ENCODE measurements around the gene THUMPD1. TPM values are rescaled to one million over a fixed set of nuclear protein-coding genes. Genes with fewer than 3 reads are reported as not detected.
"Not testable (repeated sequence)": the region's sequence is repeated elsewhere in the genome, so short reads cannot be mapped to it uniquely, and the experiment has no call there.

THUMPD1 gene
- total and polyA plus RNA-seq, 2 experiments from 2014 or later, result 44.6 to 93.0 TPM

DNA sequence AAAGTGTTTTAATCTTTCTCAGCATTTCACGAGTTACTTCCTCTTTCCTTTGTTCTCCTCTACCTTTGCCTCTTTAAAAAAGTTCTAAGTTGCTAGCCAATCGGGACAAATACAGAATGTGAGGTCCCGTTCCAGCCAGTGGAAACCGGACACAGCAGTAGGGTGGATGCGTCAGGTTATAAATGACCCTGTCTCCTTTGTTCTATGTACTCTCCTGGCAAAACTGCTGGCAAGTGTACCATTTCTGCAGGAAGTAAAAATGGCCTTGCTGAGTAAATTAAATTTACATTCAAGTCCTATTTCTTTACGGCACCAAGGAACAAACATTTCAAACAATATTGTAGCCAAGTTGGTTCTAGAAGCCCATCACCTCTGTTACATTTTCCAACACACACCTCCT lies 47.5 kb downstream of the THUMPD1 start:
- H3K9me3 Mint-ChIP-seq; H3K27ac Mint-ChIP-seq; DNase-seq (ENCODE audit: low spot score); H3K36me3 ChIP-seq (ENCODE audit: insufficient read depth); H3K4me3 ChIP-seq; H2AFZ ChIP-seq; H3K36me3 Mint-ChIP-seq (ENCODE audit: low read depth); H3K27me3 Mint-ChIP-seq (ENCODE audit: insufficient read depth, low read depth, poor library complexity); H3K4me1 Mint-ChIP-seq; H3K27ac ChIP-seq (ENCODE audit: low read depth); H3K9me2 ChIP-seq (ENCODE audit: insufficient read depth); H3K4me1 ChIP-seq (ENCODE audit: insufficient read depth); H3K79me2 ChIP-seq (replicated peaks; ENCODE audit: insufficient read depth); H3F3A ChIP-seq (replicated peaks; ENCODE audit: low read depth); H3K27me3 ChIP-seq (ENCODE audit: insufficient read depth); ATAC-seq; H3K4me2 ChIP-seq; H3K4me3 Mint-ChIP-seq; H4K20me1 ChIP-seq (replicated peaks; ENCODE audit: insufficient read depth): not testable (repeated sequence)

DNA sequence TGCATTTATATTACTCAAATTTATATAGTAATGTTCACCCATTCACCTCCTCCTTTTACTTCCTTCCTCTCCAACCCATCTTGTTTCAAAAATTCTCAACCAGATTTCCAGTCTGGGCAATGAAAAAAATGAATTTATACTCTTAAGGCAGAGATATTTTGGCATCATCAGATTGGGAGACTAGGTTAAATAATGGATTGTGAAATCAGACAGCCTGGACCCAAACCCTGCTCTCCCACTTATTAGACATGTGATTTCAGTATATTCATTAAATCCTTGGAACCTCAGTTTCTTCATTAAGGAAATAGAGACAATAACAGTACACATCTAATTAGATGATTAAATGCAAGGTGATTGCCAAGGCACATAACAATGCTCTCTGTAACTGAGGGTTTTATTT lies 52.0 kb downstream of the THUMPD1 start:
- DNase-seq (ENCODE audit: low spot score) (no peak), ATAC-seq (no peak)
- 0 out of 2 replicates have a peak, but pooled peaks cover 7% of the 10 kb centered on the region for H3K36me3 ChIP-seq (ENCODE audit: insufficient read depth)
- no peaks in the 10 kb centered on the region for H4K20me1 ChIP-seq (replicated peaks; ENCODE audit: insufficient read depth)
- H3F3A ChIP-seq (replicated peaks; ENCODE audit: low read depth), result no peaks in the 10 kb centered on the region
- Mint-ChIP-seq H3K9me3 (peaks cover 9% of the 10 kb centered on the region; the same call in 2 of the 3 replicates), H3K27me3 (ENCODE audit: insufficient read depth, low read depth, poor library complexity) (peaks cover 3% of the 10 kb centered on the region), H3K4me1 (0 out of 3 replicates have a peak, but pooled peaks cover 3% of the 10 kb centered on the region), H3K27ac (no peak overlapping the region), H3K36me3 (ENCODE audit: low read depth) (peaks cover 4% of the 10 kb centered on the region; the same call in 1 of the 3 replicates), H3K4me3 (no peak overlapping the region)
- H2AFZ ChIP-seq, result no peak overlapping the region
- no peak overlapping the region for H3K4me2 ChIP-seq
- no peaks in the 10 kb centered on the region for H3K27me3 ChIP-seq (ENCODE audit: insufficient read depth)
- no peaks in the 10 kb centered on the region for H3K9me2 ChIP-seq (ENCODE audit: insufficient read depth)
- H3K4me3 ChIP-seq, result no peak overlapping the region
- no peaks in the 10 kb centered on the region for H3K4me1 ChIP-seq (ENCODE audit: insufficient read depth)
- no peaks in the 10 kb centered on the region for H3K79me2 ChIP-seq (replicated peaks; ENCODE audit: insufficient read depth)
- H3K27ac ChIP-seq (ENCODE audit: low read depth), result no peak overlapping the region
- TF ChIP-seq JUNB (IDR thresholded peaks at IDR 0.05; ENCODE audit: unreplicated experiment) (no peak), POLR2AphosphoS5 (IDR thresholded peaks at IDR 0.05; ENCODE audit: low read depth) (no peak), EZH2 (IDR thresholded peaks at IDR 0.05; ENCODE audit: low read depth, unreplicated experiment) (no peak), NANOG (IDR thresholded peaks at IDR 0.05; ENCODE audit: borderline replicate concordance) (no peak), STAT1 (IDR thresholded peaks at IDR 0.05; ENCODE audit: unreplicated experiment) (no peak), ZNF114 (CRISPR knock-in tag; IDR thresholded peaks at IDR 0.05) (no peak), CREB1 (CRISPR knock-in tag; IDR thresholded peaks at IDR 0.05; ENCODE audit: low read depth) (no peak)
- TF ChIP-seq, protein P1, sequence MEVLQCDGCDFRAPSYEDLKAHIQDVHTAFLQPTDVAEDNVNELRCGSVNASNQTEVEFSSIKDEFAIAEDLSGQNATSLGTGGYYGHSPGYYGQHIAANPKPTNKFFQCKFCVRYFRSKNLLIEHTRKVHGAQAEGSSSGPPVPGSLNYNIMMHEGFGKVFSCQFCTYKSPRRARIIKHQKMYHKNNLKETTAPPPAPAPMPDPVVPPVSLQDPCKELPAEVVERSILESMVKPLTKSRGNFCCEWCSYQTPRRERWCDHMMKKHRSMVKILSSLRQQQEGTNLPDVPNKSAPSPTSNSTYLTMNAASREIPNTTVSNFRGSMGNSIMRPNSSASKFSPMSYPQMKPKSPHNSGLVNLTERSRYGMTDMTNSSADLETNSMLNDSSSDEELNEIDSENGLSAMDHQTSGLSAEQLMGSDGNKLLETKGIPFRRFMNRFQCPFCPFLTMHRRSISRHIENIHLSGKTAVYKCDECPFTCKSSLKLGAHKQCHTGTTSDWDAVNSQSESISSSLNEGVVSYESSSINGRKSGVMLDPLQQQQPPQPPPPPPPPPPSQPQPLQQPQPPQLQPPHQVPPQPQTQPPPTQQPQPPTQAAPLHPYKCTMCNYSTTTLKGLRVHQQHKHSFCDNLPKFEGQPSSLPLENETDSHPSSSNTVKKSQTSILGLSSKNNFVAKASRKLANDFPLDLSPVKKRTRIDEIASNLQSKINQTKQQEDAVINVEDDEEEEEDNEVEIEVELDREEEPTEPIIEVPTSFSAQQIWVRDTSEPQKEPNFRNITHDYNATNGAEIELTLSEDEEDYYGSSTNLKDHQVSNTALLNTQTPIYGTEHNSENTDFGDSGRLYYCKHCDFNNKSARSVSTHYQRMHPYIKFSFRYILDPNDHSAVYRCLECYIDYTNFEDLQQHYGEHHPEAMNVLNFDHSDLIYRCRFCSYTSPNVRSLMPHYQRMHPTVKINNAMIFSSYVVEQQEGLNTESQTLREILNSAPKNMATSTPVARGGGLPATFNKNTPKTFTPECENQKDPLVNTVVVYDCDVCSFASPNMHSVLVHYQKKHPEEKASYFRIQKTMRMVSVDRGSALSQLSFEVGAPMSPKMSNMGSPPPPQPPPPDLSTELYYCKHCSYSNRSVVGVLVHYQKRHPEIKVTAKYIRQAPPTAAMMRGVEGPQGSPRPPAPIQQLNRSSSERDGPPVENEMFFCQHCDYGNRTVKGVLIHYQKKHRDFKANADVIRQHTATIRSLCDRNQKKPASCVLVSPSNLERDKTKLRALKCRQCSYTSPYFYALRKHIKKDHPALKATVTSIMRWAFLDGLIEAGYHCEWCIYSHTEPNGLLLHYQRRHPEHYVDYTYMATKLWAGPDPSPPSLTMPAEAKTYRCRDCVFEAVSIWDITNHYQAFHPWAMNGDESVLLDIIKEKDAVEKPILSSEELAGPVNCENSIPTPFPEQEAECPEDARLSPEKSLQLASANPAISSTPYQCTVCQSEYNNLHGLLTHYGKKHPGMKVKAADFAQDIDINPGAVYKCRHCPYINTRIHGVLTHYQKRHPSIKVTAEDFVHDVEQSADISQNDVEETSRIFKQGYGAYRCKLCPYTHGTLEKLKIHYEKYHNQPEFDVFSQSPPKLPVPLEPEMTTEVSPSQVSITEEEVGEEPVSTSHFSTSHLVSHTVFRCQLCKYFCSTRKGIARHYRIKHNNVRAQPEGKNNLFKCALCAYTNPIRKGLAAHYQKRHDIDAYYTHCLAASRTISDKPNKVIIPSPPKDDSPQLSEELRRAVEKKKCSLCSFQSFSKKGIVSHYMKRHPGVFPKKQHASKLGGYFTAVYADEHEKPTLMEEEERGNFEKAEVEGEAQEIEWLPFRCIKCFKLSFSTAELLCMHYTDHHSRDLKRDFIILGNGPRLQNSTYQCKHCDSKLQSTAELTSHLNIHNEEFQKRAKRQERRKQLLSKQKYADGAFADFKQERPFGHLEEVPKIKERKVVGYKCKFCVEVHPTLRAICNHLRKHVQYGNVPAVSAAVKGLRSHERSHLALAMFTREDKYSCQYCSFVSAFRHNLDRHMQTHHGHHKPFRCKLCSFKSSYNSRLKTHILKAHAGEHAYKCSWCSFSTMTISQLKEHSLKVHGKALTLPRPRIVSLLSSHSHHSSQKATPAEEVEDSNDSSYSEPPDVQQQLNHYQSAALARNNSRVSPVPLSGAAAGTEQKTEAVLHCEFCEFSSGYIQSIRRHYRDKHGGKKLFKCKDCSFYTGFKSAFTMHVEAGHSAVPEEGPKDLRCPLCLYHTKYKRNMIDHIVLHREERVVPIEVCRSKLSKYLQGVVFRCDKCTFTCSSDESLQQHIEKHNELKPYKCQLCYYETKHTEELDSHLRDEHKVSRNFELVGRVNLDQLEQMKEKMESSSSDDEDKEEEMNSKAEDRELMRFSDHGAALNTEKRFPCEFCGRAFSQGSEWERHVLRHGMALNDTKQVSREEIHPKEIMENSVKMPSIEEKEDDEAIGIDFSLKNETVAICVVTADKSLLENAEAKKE (CRISPR knock-in tag; IDR thresholded peaks at IDR 0.05), result no peak
- TF ChIP-seq, protein P2, sequence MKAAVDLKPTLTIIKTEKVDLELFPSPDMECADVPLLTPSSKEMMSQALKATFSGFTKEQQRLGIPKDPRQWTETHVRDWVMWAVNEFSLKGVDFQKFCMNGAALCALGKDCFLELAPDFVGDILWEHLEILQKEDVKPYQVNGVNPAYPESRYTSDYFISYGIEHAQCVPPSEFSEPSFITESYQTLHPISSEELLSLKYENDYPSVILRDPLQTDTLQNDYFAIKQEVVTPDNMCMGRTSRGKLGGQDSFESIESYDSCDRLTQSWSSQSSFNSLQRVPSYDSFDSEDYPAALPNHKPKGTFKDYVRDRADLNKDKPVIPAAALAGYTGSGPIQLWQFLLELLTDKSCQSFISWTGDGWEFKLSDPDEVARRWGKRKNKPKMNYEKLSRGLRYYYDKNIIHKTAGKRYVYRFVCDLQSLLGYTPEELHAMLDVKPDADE (IDR thresholded peaks at IDR 0.05), result no peak
- TF ChIP-seq, protein P3, sequence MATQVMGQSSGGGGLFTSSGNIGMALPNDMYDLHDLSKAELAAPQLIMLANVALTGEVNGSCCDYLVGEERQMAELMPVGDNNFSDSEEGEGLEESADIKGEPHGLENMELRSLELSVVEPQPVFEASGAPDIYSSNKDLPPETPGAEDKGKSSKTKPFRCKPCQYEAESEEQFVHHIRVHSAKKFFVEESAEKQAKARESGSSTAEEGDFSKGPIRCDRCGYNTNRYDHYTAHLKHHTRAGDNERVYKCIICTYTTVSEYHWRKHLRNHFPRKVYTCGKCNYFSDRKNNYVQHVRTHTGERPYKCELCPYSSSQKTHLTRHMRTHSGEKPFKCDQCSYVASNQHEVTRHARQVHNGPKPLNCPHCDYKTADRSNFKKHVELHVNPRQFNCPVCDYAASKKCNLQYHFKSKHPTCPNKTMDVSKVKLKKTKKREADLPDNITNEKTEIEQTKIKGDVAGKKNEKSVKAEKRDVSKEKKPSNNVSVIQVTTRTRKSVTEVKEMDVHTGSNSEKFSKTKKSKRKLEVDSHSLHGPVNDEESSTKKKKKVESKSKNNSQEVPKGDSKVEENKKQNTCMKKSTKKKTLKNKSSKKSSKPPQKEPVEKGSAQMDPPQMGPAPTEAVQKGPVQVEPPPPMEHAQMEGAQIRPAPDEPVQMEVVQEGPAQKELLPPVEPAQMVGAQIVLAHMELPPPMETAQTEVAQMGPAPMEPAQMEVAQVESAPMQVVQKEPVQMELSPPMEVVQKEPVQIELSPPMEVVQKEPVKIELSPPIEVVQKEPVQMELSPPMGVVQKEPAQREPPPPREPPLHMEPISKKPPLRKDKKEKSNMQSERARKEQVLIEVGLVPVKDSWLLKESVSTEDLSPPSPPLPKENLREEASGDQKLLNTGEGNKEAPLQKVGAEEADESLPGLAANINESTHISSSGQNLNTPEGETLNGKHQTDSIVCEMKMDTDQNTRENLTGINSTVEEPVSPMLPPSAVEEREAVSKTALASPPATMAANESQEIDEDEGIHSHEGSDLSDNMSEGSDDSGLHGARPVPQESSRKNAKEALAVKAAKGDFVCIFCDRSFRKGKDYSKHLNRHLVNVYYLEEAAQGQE (IDR thresholded peaks at IDR 0.05; ENCODE audit: unreplicated experiment), result no peak
